ENCODE data around the gene KCNK15.

GRCh38 chr20:44731657-44732056, 14.0 kb upstream of the KCNK15 start:
- TF ChIP-seq CTCF (IDR thresholded peaks at IDR 0.05; ENCODE audit: low read length) (no peak), EZH2 (optimal IDR thresholded peaks at IDR 0.05; ENCODE audit: low read depth, low read length) (no peak)

All from MM.1S (cell line).